GM23338 (cell line): ENCODE results near the gene HHATL. TPM values are rescaled to one million over a fixed set of nuclear protein-coding genes. Genes with fewer than 3 reads are reported as not detected.

Source experiments
- ATAC-seq: fragments of 200-7000 bp; cut with Tn5 transposase; 3 replicates; pipeline ENCODE4 v1.9.1; 2020
- DNase-seq: peaks from one replicate; pipeline ENCODE4 v3.0.0-alpha.2; 2015; ENCODE audit warnings: low spot score
- H2AFZ ChIP-seq: fragments of 200-600 bp; sonication (generic); 2 replicates; pipeline ENCODE4 v1.8.0; 2016; ENCODE audit warnings: antibody characterized with exemption, mild to moderate bottlenecking, moderate library complexity
- H3F3A ChIP-seq: fragments of 200-600 bp; sonication (generic); replicated peaks from 2 replicates; pipeline ENCODE4 v1.8.0; 2017; ENCODE audit warnings: antibody characterized with exemption, mixed run types, low read depth
- H3K27ac ChIP-seq: fragments of 200-600 bp; sonication (generic); 2 replicates; pipeline ENCODE4 v1.6.1; 2016; ENCODE audit warnings: low read depth
- H3K27me3 ChIP-seq: fragments of 200-600 bp; sonication (generic); 2 replicates; pipeline ENCODE4 v1.8.0; 2016; ENCODE audit warnings: mild to moderate bottlenecking, mixed run types, moderate library complexity; ENCODE audit not compliant: insufficient read depth
- H3K36me3 ChIP-seq: fragments of 200-600 bp; sonication (generic); 2 replicates; pipeline ENCODE4 v1.8.0; 2016; ENCODE audit warnings: mild to moderate bottlenecking; ENCODE audit not compliant: insufficient read depth
- H3K4me1 ChIP-seq: fragments of 200-600 bp; sonication (generic); 2 replicates; pipeline ENCODE4 v1.8.0; 2016; ENCODE audit warnings: mild to moderate bottlenecking, moderate library complexity; ENCODE audit not compliant: insufficient read depth
- H3K4me2 ChIP-seq: fragments of 200-600 bp; sonication (generic); 2 replicates; pipeline ENCODE4 v1.7.1; 2017; ENCODE audit warnings: mixed run types
- H3K4me3 ChIP-seq: fragments of 200-600 bp; sonication (generic); 2 replicates; pipeline ENCODE4 v1.6.1; 2016; ENCODE audit warnings: mixed run types
- H3K79me2 ChIP-seq: fragments of 200-600 bp; sonication (generic); replicated peaks from 2 replicates; pipeline ENCODE4 v1.8.0; 2017; ENCODE audit warnings: mild to moderate bottlenecking; ENCODE audit not compliant: insufficient read depth
- H3K9me2 ChIP-seq: fragments of 200-600 bp; sonication (generic); 2 replicates; pipeline ENCODE4 v1.8.0; 2017; ENCODE audit not compliant: insufficient read depth
- H4K20me1 ChIP-seq: fragments of 200-600 bp; sonication (generic); replicated peaks from 2 replicates; pipeline ENCODE4 v1.8.0; 2017; ENCODE audit warnings: mild to moderate bottlenecking; ENCODE audit not compliant: insufficient read depth
- H3K27ac Mint-ChIP-seq: 2 replicates; pipeline ENCODE4 v1.8.0; 2020; ENCODE audit warnings: inconsistent platforms, mild to moderate bottlenecking, moderate library complexity, mixed read lengths
- H3K27me3 Mint-ChIP-seq: 3 replicates; pipeline ENCODE4 v1.8.0; 2022; ENCODE audit warnings: low read depth, mild to moderate bottlenecking, moderate library complexity, mixed read lengths, inconsistent platforms; ENCODE audit not compliant: insufficient read depth, poor library complexity
- H3K36me3 Mint-ChIP-seq: 3 replicates; pipeline ENCODE4 v1.8.0; 2021; ENCODE audit warnings: low read depth, mild to moderate bottlenecking, inconsistent platforms, moderate library complexity, mixed read lengths
- H3K4me1 Mint-ChIP-seq: 3 replicates; pipeline ENCODE4 v1.8.0; 2020; ENCODE audit warnings: mild to moderate bottlenecking, inconsistent platforms, mixed read lengths
- H3K4me3 Mint-ChIP-seq: 3 replicates; pipeline ENCODE4 v1.8.0; 2021; ENCODE audit warnings: moderate library complexity, mild to moderate bottlenecking, inconsistent platforms, mixed read lengths
- H3K9me3 Mint-ChIP-seq: 3 replicates; pipeline ENCODE4 v1.8.0; 2020; ENCODE audit warnings: moderate library complexity, mild to moderate bottlenecking, inconsistent platforms, mixed read lengths
- CREB1 ChIP-seq: fragments of 250-450 bp; sonication (Bioruptor Pico); IDR thresholded peaks from 2 replicates; pipeline ENCODE4 v1.5.0; 2020; ENCODE audit warnings: low read depth, mild to moderate bottlenecking, moderate library complexity
- EZH2 ChIP-seq: fragments of 200-600 bp; sonication (generic); IDR thresholded peaks from one replicate; pipeline ENCODE4 v1.8.0; 2017; ENCODE audit warnings: antibody characterized with exemption, mild to moderate bottlenecking, low read depth; ENCODE audit not compliant: unreplicated experiment
- EZH2phosphoT487 ChIP-seq: fragments of 200-600 bp; sonication (generic); IDR thresholded peaks from one replicate; pipeline ENCODE4 v1.8.1; 2018; ENCODE audit warnings: antibody characterized with exemption; ENCODE audit not compliant: unreplicated experiment
- JUNB ChIP-seq: IDR thresholded peaks from one replicate; pipeline ENCODE4 v1.6.1; 2016; ENCODE audit warnings: antibody characterized with exemption; ENCODE audit not compliant: unreplicated experiment
- NANOG ChIP-seq: IDR thresholded peaks from 2 replicates; pipeline ENCODE4 v1.6.1; 2016; ENCODE audit warnings: antibody characterized with exemption, borderline replicate concordance
- STAT1 ChIP-seq: IDR thresholded peaks from one replicate; pipeline ENCODE4 v1.6.1; 2016; ENCODE audit warnings: antibody characterized with exemption; ENCODE audit not compliant: unreplicated experiment
- ZNF114 ChIP-seq: fragments of 250-450 bp; sonication (Bioruptor Pico); IDR thresholded peaks from 2 replicates; pipeline ENCODE4 v1.5.0; 2020; ENCODE audit warnings: mild to moderate bottlenecking, moderate library complexity
- polyA plus RNA-seq: library from polyadenylated mRNA; unstranded; fragments of >200 nt; fragmentation: Nextera tagmentation; extraction: Ambion mirVana; gene quantifications from 2 replicates; pipeline ENCODE4 v1.2.1, GENCODE V29; 2016
- total RNA-seq: library from RNA; depleted of rRNA; stranded (reverse); fragments of >200 nt; shearing (Covaris generic); gene quantifications from 2 replicates; pipeline ENCODE4 v1.2.3, GENCODE V29; 2014
- TF ChIP-seq, protein P1 (sequence below): IDR thresholded peaks from one replicate; pipeline ENCODE4 v1.6.1; 2018; ENCODE audit warnings: antibody characterized with exemption; ENCODE audit not compliant: unreplicated experiment
- TF ChIP-seq, protein P2 (sequence below): IDR thresholded peaks from 2 replicates; pipeline ENCODE4 v1.6.1; 2016; ENCODE audit warnings: antibody characterized with exemption
- TF ChIP-seq, protein P3 (sequence below), 2 experiments: fragments of 200-600 bp in 1 of 2; sonication (generic) in 1 of 2; conservative IDR thresholded peaks; 2 replicates each; pipeline versions ENCODE4 v1.5.1 to v1.6.1; 2016 to 2017; ENCODE audit warnings: antibody characterized with exemption in 2 of 2, low read depth in 2 of 2, mild to moderate bottlenecking in 2 of 2, moderate library complexity in 1 of 2

Gene HHATL
- total and polyA plus RNA-seq, 2 experiments from 2014 or later = not detected

DNA sequence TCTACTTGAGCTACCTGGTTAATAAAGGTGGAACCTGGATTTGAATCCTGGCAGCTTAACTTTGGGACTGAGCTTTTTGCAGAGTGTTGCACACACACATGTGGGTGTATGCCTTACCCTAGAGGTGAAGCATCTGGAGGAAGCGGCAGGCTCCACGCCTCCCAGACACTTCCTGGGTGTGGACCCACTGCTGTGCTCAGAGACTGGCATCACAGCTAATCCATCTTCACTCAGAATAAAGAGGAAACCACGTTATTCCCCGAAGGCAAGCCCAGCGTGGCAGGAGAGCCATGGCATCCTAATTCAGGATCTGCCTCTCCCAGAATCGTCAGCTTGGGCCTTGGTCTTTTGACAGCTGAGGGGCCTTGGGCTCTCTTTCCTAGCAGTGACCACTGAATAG is 45.0 kb upstream of the HHATL start (continued):
- TF ChIP-seq, protein P1, sequence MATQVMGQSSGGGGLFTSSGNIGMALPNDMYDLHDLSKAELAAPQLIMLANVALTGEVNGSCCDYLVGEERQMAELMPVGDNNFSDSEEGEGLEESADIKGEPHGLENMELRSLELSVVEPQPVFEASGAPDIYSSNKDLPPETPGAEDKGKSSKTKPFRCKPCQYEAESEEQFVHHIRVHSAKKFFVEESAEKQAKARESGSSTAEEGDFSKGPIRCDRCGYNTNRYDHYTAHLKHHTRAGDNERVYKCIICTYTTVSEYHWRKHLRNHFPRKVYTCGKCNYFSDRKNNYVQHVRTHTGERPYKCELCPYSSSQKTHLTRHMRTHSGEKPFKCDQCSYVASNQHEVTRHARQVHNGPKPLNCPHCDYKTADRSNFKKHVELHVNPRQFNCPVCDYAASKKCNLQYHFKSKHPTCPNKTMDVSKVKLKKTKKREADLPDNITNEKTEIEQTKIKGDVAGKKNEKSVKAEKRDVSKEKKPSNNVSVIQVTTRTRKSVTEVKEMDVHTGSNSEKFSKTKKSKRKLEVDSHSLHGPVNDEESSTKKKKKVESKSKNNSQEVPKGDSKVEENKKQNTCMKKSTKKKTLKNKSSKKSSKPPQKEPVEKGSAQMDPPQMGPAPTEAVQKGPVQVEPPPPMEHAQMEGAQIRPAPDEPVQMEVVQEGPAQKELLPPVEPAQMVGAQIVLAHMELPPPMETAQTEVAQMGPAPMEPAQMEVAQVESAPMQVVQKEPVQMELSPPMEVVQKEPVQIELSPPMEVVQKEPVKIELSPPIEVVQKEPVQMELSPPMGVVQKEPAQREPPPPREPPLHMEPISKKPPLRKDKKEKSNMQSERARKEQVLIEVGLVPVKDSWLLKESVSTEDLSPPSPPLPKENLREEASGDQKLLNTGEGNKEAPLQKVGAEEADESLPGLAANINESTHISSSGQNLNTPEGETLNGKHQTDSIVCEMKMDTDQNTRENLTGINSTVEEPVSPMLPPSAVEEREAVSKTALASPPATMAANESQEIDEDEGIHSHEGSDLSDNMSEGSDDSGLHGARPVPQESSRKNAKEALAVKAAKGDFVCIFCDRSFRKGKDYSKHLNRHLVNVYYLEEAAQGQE = no peak
- TF ChIP-seq, protein P2, sequence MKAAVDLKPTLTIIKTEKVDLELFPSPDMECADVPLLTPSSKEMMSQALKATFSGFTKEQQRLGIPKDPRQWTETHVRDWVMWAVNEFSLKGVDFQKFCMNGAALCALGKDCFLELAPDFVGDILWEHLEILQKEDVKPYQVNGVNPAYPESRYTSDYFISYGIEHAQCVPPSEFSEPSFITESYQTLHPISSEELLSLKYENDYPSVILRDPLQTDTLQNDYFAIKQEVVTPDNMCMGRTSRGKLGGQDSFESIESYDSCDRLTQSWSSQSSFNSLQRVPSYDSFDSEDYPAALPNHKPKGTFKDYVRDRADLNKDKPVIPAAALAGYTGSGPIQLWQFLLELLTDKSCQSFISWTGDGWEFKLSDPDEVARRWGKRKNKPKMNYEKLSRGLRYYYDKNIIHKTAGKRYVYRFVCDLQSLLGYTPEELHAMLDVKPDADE = no peak
- TF ChIP-seq, protein P3, sequence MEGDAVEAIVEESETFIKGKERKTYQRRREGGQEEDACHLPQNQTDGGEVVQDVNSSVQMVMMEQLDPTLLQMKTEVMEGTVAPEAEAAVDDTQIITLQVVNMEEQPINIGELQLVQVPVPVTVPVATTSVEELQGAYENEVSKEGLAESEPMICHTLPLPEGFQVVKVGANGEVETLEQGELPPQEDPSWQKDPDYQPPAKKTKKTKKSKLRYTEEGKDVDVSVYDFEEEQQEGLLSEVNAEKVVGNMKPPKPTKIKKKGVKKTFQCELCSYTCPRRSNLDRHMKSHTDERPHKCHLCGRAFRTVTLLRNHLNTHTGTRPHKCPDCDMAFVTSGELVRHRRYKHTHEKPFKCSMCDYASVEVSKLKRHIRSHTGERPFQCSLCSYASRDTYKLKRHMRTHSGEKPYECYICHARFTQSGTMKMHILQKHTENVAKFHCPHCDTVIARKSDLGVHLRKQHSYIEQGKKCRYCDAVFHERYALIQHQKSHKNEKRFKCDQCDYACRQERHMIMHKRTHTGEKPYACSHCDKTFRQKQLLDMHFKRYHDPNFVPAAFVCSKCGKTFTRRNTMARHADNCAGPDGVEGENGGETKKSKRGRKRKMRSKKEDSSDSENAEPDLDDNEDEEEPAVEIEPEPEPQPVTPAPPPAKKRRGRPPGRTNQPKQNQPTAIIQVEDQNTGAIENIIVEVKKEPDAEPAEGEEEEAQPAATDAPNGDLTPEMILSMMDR (conservative IDR thresholded peaks at IDR 0.05; ENCODE audit: low read depth in 2 of 2) = no peak
- TF ChIP-seq EZH2 = no peak
- TF ChIP-seq EZH2phosphoT487 = no peak

GRCh38 chr3:42746455-42747450 is 44.2 kb upstream of the HHATL start:
- DNase-seq (no peak), ATAC-seq (no peak)
- H3K27me3 ChIP-seq = no peaks in the 10 kb centered on the region
- H4K20me1 ChIP-seq = no peaks in the 10 kb centered on the region
- H3K27ac ChIP-seq = no peak overlapping the region
- H3K4me1 ChIP-seq = no peaks in the 10 kb centered on the region
- no peaks in the 10 kb centered on the region for H3F3A ChIP-seq
- no peaks in the 10 kb centered on the region for H3K9me3 Mint-ChIP-seq
- H3K4me3 ChIP-seq = no peak overlapping the region
- H3K4me1 Mint-ChIP-seq = peaks cover 23% of the 10 kb centered on the region
- peaks cover 8% of the 10 kb centered on the region for H3K27me3 Mint-ChIP-seq
- no peaks in the 10 kb centered on the region for H3K36me3 Mint-ChIP-seq
- H3K9me2 ChIP-seq = no peaks in the 10 kb centered on the region
- no peaks in the 10 kb centered on the region for H3K79me2 ChIP-seq
- H3K36me3 ChIP-seq = no peaks in the 10 kb centered on the region
- H3K4me3 Mint-ChIP-seq = no peak overlapping the region
- H3K4me2 ChIP-seq = no peak overlapping the region
- H2AFZ ChIP-seq = no peak overlapping the region
- no peak overlapping the region for H3K27ac Mint-ChIP-seq
- no peak for TF ChIP-seq EZH2
- TF ChIP-seq, protein P3 (conservative IDR thresholded peaks at IDR 0.05; ENCODE audit: low read depth in 2 of 2) = no peak
- TF ChIP-seq STAT1 = no peak
- TF ChIP-seq EZH2phosphoT487 = no peak
- TF ChIP-seq CREB1 = no peak
- TF ChIP-seq, protein P1 = no peak
- no peak for TF ChIP-seq ZNF114 (CRISPR knock-in tag)
- TF ChIP-seq NANOG = no peak
- TF ChIP-seq JUNB = no peak
- TF ChIP-seq, protein P2 = no peak
